ENCODE results near the gene PCDHGB3. TPM values are rescaled to one million over a fixed set of nuclear protein-coding genes. Genes with fewer than 3 reads are reported as not detected.

The PCDHGB3 gene
- total and polyA plus RNA-seq, 2 donors (not counting 1 experiment from before 2014, with no cell fraction given): 0.52 to 3.8 TPM

- peaks cover 6 to 56% (median 46%) of the 10 kb centered on the region in 3 donors for H3K9me3 ChIP-seq (ENCODE audit: control extremely low read depth in 1 of 3, control insufficient read depth in 2 of 3, insufficient read depth in 1 of 3, low read length in 2 of 3)
- no peak overlapping the region for H3K4me3 Mint-ChIP-seq
- peaks cover 15% of the 10 kb centered on the region for H3K4me1 Mint-ChIP-seq
- H3K36me3 ChIP-seq (replicated peaks in 1 of 2; ENCODE audit: control extremely low read depth in 1 of 2, control insufficient read depth in 1 of 2, extremely low read depth in 1 of 2, insufficient read depth in 2 of 2, low read length in 1 of 2): no peaks in the 10 kb centered on the region
- WGBS (ENCODE audit: insufficient coverage): 47% methylated on average over 42 of the region's 46 CpGs
- no peaks in the 10 kb centered on the region for H4K20me1 ChIP-seq (ENCODE audit: control insufficient read depth, insufficient read depth, low read length, poor library complexity, severe bottlenecking)
- H3K27ac ChIP-seq (ENCODE audit: low read length in 2 of 2): no peak overlapping the region
- H3K27me3 ChIP-seq (replicated peaks in 1 of 4; ENCODE audit: control extremely low read depth in 1 of 4, control insufficient read depth in 3 of 4, insufficient read depth in 4 of 4, low read length in 3 of 4): peaks cover 0 to 63% (median 40%) of the 10 kb centered on the region in 4 experiments
- intact Hi-C loops (cut with micrococcal nuclease): loop anchor here (5.0 kb wide), 1 partner anchor 36 kb away; the partner anchor contains the start of gene PCDHGA9
- H3K4me2 ChIP-seq (replicated peaks; ENCODE audit: low read depth, low read length, poor library complexity, severe bottlenecking): no peak overlapping the region
- TF ChIP-seq EZH2 (IDR thresholded peaks at IDR 0.05; ENCODE audit: borderline replicate concordance, insufficient read depth, low read depth, low read length, poor library complexity, severe bottlenecking): no peak
- TF ChIP-seq CTCF (IDR thresholded peaks at IDR 0.05): no peak
- no peak for DNase-seq
- H3K9ac ChIP-seq (ENCODE audit: low read length): no peak overlapping the region
- H3K9me3 Mint-ChIP-seq (ENCODE audit: insufficient read depth): peaks cover 6% of the 10 kb centered on the region
- no peaks in the 10 kb centered on the region for H3K79me2 ChIP-seq (ENCODE audit: control insufficient read depth, insufficient read depth, low read length)
- ChIA-PET CTCF (no interaction called here), POLR2A (no interaction called here)
- no peak overlapping the region for H3K4me3 ChIP-seq (ENCODE audit: control extremely low read depth in 1 of 5, extremely low read depth in 1 of 5, insufficient read depth in 1 of 5, low read depth in 2 of 5, low read length in 4 of 5)
- peaks cover 4 to 5% of the 10 kb centered on the region in 2 donors for H3K4me1 ChIP-seq (ENCODE audit: control insufficient read depth in 2 of 2, insufficient read depth in 2 of 2, low read length in 2 of 2)
- ATAC-seq (ENCODE audit: low read depth): no peak
- no peak overlapping the region for H3K27ac Mint-ChIP-seq
- peaks cover 64% of the 10 kb centered on the region for H3K27me3 Mint-ChIP-seq
- H2AFZ ChIP-seq (ENCODE audit: insufficient read depth, low read depth, low read length, poor library complexity, severe bottlenecking): no peak overlapping the region
These were observed 3.8 kb upstream of the PCDHGB3 start for GRCh38 chr5:141366016-141366896.
